H1 (cell line): ENCODE measurements around the gene CPNE4.

Source experiments
- ATF2 ChIP-seq: IDR thresholded peaks from 2 replicates; pipeline ENCODE4 v1.6.1; 2012; ENCODE audit warnings: low read length, inconsistent platforms
- CTCF ChIP-seq, 3 experiments: IDR thresholded peaks; 1 replicate in 2 of 3; 2 replicates in 1 of 3; pipeline versions ENCODE4 v1.5.1 to v1.6.1; 2011; ENCODE audit warnings: low read length in 3 of 3, mild to moderate bottlenecking in 3 of 3, inconsistent platforms in 2 of 3, low read depth in 1 of 3, moderate library complexity in 1 of 3; ENCODE audit not compliant: insufficient read depth in 1 of 3; ENCODE audit errors: control extremely low read depth in 1 of 3
- EP300 ChIP-seq, 2 experiments: IDR thresholded peaks; 1 replicate in 1 of 2; 2 replicates in 1 of 2; pipeline ENCODE4 v1.6.1; 2011 to 2012; ENCODE audit warnings: low read depth in 2 of 2, low read length in 2 of 2, mild to moderate bottlenecking in 2 of 2, borderline replicate concordance in 1 of 2, inconsistent platforms in 1 of 2, moderate library complexity in 1 of 2
- FOSL1 ChIP-seq: IDR thresholded peaks from 2 replicates; pipeline ENCODE4 v1.6.1; 2011; ENCODE audit warnings: mild to moderate bottlenecking, low read depth, low read length, moderate library complexity; ENCODE audit not compliant: insufficient read depth
- HDAC6 ChIP-seq: IDR thresholded peaks from one replicate; pipeline ENCODE4 v1.7.1; 2012; ENCODE audit warnings: low read depth, mild to moderate bottlenecking, inconsistent platforms, low read length, moderate library complexity
- JUN ChIP-seq: IDR thresholded peaks from 2 replicates; pipeline ENCODE4 v1.6.1; 2011; ENCODE audit warnings: low read depth, mild to moderate bottlenecking, improper control_type of control experiment, low read length
- JUND ChIP-seq: IDR thresholded peaks from 2 replicates; pipeline ENCODE4 v1.6.1; 2011; ENCODE audit warnings: mild to moderate bottlenecking, improper control_type of control experiment, low read length
- MAFK ChIP-seq: IDR thresholded peaks from 2 replicates; pipeline ENCODE4 v1.6.1; 2012; ENCODE audit warnings: low read depth, mild to moderate bottlenecking, improper control_type of control experiment, low read length
- RAD21 ChIP-seq, 2 experiments: IDR thresholded peaks in 1 of 2; conservative IDR thresholded peaks in 1 of 2; 2 replicates each; pipeline ENCODE4 v1.6.1; 2011; ENCODE audit warnings: low read depth in 2 of 2, low read length in 2 of 2, improper control_type of control experiment in 1 of 2, inconsistent platforms in 1 of 2, mild to moderate bottlenecking in 1 of 2, moderate library complexity in 1 of 2
- SP1 ChIP-seq: IDR thresholded peaks from 2 replicates; pipeline ENCODE4 v1.6.1; 2011; ENCODE audit warnings: low read depth, low read length

GRCh38 chr3:132001999-132002398 is 32.8 kb downstream of the CPNE4 start:
- TF ChIP-seq JUND (no peak), SP1 (no peak), EP300 (IDR thresholded peaks at IDR 0.05; ENCODE audit: borderline replicate concordance in 1 of 2, low read depth in 2 of 2, low read length in 2 of 2) (no peak), MAFK (no peak), CTCF (IDR thresholded peaks at IDR 0.05; ENCODE audit: control extremely low read depth in 1 of 3, insufficient read depth in 1 of 3, low read depth in 1 of 3, low read length in 3 of 3) (no peak), FOSL1 (no peak), RAD21 (IDR thresholded peaks at IDR 0.05 in 1 of 2, conservative IDR thresholded peaks at IDR 0.05 in 1 of 2; ENCODE audit: low read depth in 2 of 2, low read length in 2 of 2) (no peak), ATF2 (no peak), JUN (no peak), HDAC6 (no peak)
